ENCODE measurements around the gene ENPP1. TPM values are rescaled to one million over a fixed set of nuclear protein-coding genes. Genes with fewer than 3 reads are reported as not detected.
A peak's percentile ranks its signal among the peaks of the same experiment; 100 is the strongest.

The ENPP1 gene
- total and polyA plus RNA-seq, 8 donors, result 1.6 to 2.5 (median 2.0) TPM

DNA sequence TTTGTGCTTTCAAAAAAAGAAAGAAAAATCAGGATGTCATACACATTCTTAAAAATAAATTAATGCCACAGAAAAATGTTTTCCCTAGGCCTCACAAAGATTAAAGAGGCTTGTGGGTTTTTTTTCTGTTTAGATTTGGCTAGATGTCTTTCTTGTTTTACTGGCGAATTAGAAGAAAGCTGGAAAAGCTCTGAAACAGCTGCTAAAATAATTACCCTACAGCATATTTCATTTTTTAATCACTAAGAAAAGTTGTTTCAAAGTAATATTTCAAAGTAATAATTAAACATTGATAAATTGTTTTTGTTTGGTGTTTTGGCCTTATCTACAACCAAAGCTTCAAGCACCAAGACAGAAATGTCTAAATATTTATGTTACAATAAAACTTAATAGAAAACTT is 3.7 kb upstream of the ENPP1 start:
- Histone ChIP-seq H3K27ac (no peak overlapping the region), H3K4me1 (peaks cover 6 to 10% of the 10 kb centered on the region in 2 donors), H3K4me3 (no peak overlapping the region), H3K36me3 (no peaks in the 10 kb centered on the region), H3K9me3 (no peaks in the 10 kb centered on the region), H3K27me3 (peaks cover 0 to 35% of the 10 kb centered on the region in 2 donors)
- ATAC-seq (no peak), DNase-seq (peak in 1 of 4 donors; percentile 25)
- intact Hi-C loops (cut with DNase I), result no loop called here
- TF ChIP-seq, protein P1, sequence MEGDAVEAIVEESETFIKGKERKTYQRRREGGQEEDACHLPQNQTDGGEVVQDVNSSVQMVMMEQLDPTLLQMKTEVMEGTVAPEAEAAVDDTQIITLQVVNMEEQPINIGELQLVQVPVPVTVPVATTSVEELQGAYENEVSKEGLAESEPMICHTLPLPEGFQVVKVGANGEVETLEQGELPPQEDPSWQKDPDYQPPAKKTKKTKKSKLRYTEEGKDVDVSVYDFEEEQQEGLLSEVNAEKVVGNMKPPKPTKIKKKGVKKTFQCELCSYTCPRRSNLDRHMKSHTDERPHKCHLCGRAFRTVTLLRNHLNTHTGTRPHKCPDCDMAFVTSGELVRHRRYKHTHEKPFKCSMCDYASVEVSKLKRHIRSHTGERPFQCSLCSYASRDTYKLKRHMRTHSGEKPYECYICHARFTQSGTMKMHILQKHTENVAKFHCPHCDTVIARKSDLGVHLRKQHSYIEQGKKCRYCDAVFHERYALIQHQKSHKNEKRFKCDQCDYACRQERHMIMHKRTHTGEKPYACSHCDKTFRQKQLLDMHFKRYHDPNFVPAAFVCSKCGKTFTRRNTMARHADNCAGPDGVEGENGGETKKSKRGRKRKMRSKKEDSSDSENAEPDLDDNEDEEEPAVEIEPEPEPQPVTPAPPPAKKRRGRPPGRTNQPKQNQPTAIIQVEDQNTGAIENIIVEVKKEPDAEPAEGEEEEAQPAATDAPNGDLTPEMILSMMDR (IDR thresholded peaks at IDR 0.05), result no peak

DNA sequence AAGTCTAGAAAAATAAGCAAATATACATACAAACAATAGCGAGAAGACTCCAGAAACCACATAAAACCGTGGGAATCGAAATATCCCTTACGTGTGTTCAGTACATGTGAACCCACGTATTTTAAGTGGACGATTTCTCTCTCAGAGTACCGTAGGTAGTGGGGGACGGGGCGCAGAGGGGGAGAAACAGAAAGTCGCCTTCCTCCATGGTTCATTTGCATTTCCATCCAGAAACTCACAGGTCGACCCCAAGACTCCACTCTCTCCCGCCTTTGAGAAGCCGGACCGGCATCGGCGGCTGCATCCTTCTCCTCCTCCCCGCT is 538 bp upstream of the ENPP1 start:
- no peak overlapping the region for H3K27ac ChIP-seq
- TF ChIP-seq, protein P1 (IDR thresholded peaks at IDR 0.05), result no peak
- ATAC-seq (no peak), DNase-seq (no peak)
- peak overlapping the region; percentile 28 to 52 for H3K4me3 ChIP-seq
- intact Hi-C loops (cut with DNase I), result no loop called here
- peaks cover 6 to 51% of the 10 kb centered on the region in 2 donors for H3K27me3 ChIP-seq
- H3K36me3 ChIP-seq, result no peaks in the 10 kb centered on the region
- H3K9me3 ChIP-seq, result no peaks in the 10 kb centered on the region
- H3K4me1 ChIP-seq, result peaks cover 6 to 10% of the 10 kb centered on the region in 2 donors

DNA sequence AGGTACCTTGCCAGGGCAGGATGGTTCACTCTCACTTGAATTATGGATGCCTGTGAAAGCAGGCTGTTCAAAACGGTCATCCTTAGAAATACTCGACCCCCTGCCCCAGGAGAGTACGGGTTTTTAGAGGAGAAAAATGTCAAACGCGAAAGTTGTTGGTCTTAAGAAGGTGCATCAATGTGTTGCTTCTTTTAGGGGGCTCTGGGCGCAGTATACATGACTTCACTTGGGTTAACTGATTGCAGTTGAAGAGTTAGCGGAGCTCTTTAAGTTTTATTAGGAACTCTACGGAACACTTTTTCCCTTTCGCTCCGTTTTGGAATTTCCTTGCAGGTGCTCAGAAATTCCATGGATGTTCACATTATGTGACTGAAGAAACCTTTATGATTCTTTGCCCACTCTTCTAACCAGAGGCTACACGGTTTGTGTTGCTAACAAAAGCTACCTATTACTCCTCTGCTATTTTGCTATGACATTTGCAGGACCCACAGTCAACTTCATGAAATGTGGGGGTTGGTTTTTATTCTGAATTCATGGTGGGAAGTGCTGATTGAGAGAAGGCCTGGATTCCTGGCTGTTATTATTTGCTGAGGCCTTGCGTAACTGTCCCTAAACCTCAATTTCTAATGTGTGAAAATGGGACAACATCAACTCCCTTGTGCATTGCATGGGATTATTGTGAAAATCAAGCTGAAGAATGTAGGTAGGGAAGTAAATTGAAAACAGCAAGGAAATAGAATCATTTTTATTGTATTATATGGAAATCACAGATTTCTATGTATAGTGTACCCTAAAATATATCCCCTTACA is 845 bp downstream of the ENPP1 start:
- Histone ChIP-seq H3K27ac (no peak overlapping the region), H3K4me3 (peak overlapping the region; percentile 48 to 52), H3K4me1 (peaks cover 6 to 10% of the 10 kb centered on the region in 2 donors), H3K9me3 (no peaks in the 10 kb centered on the region), H3K27me3 (peaks cover 6 to 54% of the 10 kb centered on the region in 2 donors), H3K36me3 (no peaks in the 10 kb centered on the region)
- DNase-seq (no peak), ATAC-seq (no peak)
- intact Hi-C loops (cut with DNase I), result no loop called here
- TF ChIP-seq, protein P1 (IDR thresholded peaks at IDR 0.05), result no peak

DNA sequence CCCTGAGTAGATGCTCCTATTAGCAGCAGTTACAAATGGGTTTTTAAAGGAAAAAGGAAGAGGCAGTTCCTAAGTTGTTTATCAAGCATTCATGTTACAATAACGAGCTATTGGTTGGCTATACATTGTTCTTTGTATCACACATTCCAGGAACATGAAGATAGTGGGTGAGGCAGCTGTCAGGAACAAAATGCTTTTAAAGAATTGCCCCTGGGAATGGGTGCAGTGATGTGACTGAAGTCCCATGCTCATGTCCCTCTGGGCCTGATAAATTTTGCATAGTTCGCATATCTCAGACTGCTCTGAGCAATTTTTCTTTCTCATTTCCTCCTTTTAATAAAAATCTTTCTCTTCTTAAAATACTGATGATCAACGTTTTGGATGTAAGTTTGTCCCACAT is 3.7 kb downstream of the ENPP1 start:
- intact Hi-C loops (cut with DNase I), result no loop called here
- no peak overlapping the region for H3K27ac ChIP-seq
- DNase-seq, result no peak
- H3K36me3 ChIP-seq, result no peaks in the 10 kb centered on the region
- ATAC-seq, result no peak
- H3K4me1 ChIP-seq, result peaks cover 6 to 10% of the 10 kb centered on the region in 2 donors
- H3K9me3 ChIP-seq, result no peaks in the 10 kb centered on the region
- H3K4me3 ChIP-seq, result no peak overlapping the region
- TF ChIP-seq, protein P1 (IDR thresholded peaks at IDR 0.05), result no peak
- H3K27me3 ChIP-seq, result peaks cover 6 to 44% of the 10 kb centered on the region in 2 donors

DNA sequence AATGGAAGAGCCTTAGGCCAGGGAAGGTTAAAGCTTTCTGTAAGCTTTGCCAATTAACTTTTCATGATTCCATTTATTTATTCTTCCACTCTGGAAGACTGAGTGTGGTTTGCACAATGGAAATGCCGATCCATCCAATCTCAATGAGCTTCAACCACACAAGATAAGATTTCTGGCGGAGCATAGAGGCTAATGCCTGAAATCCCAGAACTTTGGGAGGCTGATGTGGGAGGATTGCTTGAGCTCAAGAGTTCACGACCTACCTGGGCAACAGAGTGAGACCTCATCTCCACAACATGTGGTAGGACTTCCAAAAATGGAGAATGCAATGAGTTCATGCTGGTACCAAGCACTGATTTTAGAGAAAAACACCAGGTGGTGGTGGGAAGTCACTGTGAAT is 6.2 kb downstream of the ENPP1 start:
- DNase-seq, result no peak

More for the DNA sequence above, 6.2 kb downstream of the ENPP1 start:
- no peak overlapping the region for H3K27ac ChIP-seq
- no peak overlapping the region for H3K4me3 ChIP-seq
- no peaks in the 10 kb centered on the region for H3K36me3 ChIP-seq
- H3K9me3 ChIP-seq, result no peaks in the 10 kb centered on the region
- TF ChIP-seq, protein P1 (IDR thresholded peaks at IDR 0.05), result no peak
- H3K27me3 ChIP-seq, result peaks cover 6 to 21% of the 10 kb centered on the region in 2 donors
- H3K4me1 ChIP-seq, result no peaks in the 10 kb centered on the region
- no peak for ATAC-seq
- intact Hi-C loops (cut with DNase I), result no loop called here
